Rectal smooth muscle tissue (tissue), 1 donor: Measurements from ENCODE around the gene NCBP3.
"Not testable (repeated sequence)": the region's sequence is repeated elsewhere in the genome, so short reads cannot be mapped to it uniquely, and the experiment has no call there.

Source experiments
- H3K27ac ChIP-seq: one replicate; pipeline ENCODE4 v1.7.0; 2013; ENCODE audit warnings: low read depth, low read length, inconsistent platforms
- H3K27me3 ChIP-seq: one replicate; pipeline ENCODE4 v1.7.0; 2013; ENCODE audit warnings: low read length; ENCODE audit not compliant: control insufficient read depth, insufficient read depth
- H3K36me3 ChIP-seq: one replicate; pipeline ENCODE4 v1.7.0; 2013; ENCODE audit warnings: low read length; ENCODE audit not compliant: control insufficient read depth, insufficient read depth
- H3K4me1 ChIP-seq: one replicate; pipeline ENCODE4 v1.7.0; 2013; ENCODE audit warnings: low read length; ENCODE audit not compliant: control insufficient read depth, insufficient read depth
- H3K4me3 ChIP-seq: one replicate; pipeline ENCODE4 v1.7.0; 2013; ENCODE audit warnings: low read length
- H3K9ac ChIP-seq: one replicate; pipeline ENCODE4 v1.7.0; 2013; ENCODE audit warnings: low read length

Gene NCBP3

DNA sequence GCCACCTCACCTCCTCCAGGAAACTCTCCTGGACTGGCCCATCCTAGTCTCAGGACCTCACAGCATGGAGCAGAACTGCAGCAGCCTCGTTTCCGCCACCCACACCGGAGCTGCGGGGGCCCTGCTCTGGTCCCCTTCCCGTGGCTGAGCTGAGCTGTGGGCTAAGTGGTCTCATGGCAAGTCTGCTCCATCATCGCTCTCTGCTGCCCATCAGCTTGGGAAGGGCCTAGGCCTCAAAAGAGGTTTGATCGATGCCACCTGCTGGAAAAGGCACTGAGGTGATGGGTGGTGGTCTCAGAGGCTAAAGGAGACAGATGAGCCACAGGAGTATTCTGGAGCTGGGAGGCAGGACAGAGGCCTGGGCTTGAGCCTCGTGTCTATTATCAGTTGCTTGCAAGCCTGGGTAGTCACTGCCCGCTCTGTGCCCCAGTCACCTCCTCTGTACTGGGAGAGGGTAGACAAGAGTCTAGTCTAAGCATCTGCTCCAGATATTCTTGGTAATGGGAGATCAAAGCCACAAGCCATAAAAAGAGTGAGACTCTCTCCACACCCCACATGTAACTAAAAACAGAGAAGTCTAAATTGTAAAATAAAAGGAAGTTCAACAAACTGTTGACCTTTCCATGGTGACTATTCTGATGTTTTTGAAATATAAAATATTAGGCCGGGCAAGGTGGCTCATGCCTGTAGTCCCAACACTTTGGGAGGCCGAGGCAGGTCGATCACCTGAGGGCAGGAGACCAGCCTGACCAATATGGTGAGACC, 46.7 kb downstream of the NCBP3 start:
- Histone ChIP-seq H3K27me3 (no peaks in the 10 kb centered on the region), H3K36me3 (no peaks in the 10 kb centered on the region), H3K4me3 (no peak overlapping the region), H3K9ac (no peak overlapping the region), H3K27ac (no peak overlapping the region), H3K4me1 (peaks cover 3% of the 10 kb centered on the region)

DNA sequence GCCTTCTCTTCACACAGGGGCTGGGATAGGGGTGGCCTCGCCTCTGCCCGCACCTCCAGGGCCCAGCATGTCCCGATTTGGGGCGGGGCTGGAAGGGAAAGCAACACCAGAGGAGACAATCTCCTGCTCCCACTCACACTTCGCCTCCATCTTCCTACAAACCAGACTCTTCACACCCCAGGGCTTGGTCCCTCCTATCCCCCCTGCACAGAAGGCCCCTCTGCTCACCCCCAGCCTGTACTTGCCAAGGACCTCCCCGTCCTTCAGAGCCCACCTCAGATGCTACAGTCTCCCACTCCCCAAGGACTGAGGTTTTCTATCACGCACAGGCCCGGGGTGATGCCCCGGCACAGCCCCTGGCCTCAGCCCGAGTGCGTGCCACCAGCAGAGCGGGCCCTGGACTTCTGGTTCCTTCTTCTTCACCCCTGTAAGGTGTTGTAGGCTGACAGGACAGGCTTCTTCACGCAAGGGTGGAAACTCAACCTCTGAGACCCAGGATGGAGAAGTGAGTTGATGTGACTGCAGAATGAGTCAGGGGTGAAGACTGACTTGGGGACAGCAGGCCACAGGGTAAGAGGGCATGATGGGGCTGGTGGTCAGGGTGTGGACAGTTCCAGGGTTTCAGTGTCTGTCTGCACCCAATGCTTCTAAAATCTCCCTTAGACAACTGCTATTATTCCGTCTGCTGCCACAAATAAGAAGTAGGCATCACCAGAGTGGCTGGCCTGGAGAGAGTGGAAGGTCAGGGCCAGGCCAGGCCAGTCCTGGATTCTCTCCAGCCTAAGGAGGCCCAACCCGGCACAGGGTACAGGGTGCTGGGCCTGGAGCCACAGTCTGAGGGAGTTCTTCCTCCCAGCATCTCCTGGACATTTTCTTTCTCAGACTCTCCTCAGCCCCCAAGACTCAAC, 47.5 kb downstream of the NCBP3 start:
- Histone ChIP-seq H3K27ac (no peak overlapping the region), H3K4me1 (peaks cover 3% of the 10 kb centered on the region), H3K36me3 (no peaks in the 10 kb centered on the region), H3K27me3 (no peaks in the 10 kb centered on the region), H3K4me3 (no peak overlapping the region), H3K9ac (no peak overlapping the region)

DNA sequence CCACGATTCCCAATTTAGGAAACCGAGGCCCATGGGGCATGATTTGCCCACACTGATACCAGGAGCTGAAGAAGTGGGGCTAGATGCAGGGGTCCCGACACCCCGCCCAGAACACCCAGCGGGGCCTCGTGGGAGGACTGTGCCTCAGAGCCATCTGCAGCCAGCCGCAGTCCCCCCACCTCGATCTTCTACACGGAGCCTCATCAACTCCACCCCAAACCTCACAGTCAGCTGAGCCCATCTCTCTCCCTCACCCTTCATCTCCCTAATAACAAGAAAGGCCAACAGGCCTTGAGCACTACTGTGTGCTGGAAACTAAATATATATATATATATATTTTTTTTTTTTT, 49.2 kb downstream of the NCBP3 start:
- no peaks in the 10 kb centered on the region for H3K36me3 ChIP-seq
- H3K4me3 ChIP-seq: no peak overlapping the region
- H3K27me3 ChIP-seq: no peaks in the 10 kb centered on the region
- no peak overlapping the region for H3K27ac ChIP-seq
- H3K4me1 ChIP-seq: no peaks in the 10 kb centered on the region
- no peak overlapping the region for H3K9ac ChIP-seq

DNA sequence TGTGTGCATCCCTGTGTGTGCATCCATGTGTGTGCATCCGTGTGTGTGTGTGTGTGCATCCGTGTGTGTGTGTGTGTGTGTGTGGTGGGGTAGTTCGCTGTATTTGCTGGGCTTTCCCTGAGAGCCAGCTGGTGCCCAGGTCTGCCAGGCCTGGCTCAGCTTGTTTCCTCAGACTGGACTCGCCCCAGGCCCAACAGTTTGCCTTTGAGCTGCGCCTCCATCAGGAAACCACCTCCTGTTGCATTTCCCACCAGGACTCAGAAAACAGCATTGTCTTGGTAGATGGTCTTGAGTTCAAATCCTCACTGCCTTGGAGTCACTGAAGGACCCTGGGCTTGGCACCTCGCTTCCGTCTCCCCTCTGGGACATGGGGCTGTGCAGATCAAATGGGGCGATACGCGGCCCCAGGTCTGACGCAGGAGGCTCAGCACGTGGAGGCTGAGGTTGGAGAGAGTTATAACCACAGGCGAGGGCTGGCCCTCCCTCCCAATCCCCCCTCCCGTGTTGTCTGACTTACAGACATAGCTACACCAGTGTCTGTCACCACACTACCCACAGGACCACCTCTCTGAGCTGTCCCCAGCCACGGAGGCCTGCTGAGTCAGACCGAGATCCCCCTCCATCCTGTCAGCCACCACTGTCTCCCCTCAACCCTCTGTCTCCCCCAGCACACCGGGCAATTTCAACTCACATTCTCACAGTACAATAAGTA, 49.8 kb downstream of the NCBP3 start:
- H3K27me3 ChIP-seq: no peaks in the 10 kb centered on the region
- no peaks in the 10 kb centered on the region for H3K4me1 ChIP-seq
- H3K27ac ChIP-seq: no peak overlapping the region
- no peak overlapping the region for H3K4me3 ChIP-seq
- H3K36me3 ChIP-seq: no peaks in the 10 kb centered on the region
- H3K9ac ChIP-seq: no peak overlapping the region

DNA sequence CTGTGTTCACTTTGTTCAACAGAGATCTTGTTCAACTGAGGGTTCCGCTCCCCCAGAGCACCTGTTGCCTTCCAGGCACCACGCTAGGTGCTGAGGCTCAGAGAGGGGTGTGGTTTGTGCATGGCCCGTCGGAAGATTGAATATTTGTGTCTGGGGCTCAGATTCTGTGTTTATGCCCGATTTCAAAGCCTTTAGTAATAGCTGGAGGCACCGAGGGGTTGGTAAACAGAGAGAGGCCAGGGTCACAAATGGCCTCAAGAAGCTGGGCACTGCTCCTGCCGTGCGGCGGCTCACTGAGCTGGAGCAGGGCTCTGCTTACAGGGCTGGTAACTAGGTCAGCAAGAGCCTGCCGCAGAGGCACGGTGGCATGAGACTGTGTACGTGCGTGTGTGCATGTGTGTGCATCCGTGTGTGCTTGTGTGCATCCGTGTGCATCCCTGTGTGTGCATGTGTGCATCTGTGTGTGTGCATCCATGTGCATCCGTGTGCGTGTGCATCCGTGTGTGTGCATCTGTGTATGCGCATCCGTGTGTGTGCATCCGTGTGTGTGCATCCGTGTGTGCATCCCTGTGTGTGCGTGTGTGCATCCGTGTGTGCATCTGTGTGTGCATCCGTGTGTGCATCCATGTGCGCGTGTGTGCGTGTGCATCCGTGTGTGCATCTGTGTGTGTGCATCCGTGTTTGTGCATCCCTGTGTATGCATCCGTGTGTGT, 50.5 kb downstream of the NCBP3 start:
- Histone ChIP-seq H3K36me3 (no peaks in the 10 kb centered on the region), H3K27me3 (no peaks in the 10 kb centered on the region), H3K27ac (no peak overlapping the region), H3K9ac (no peak overlapping the region), H3K4me1 (no peaks in the 10 kb centered on the region), H3K4me3 (no peak overlapping the region)

- H3K27me3 ChIP-seq: no peaks in the 10 kb centered on the region
- no peak overlapping the region for H3K27ac ChIP-seq
- no peaks in the 10 kb centered on the region for H3K4me1 ChIP-seq
- no peak overlapping the region for H3K4me3 ChIP-seq
- H3K9ac ChIP-seq: no peak overlapping the region
- H3K36me3 ChIP-seq: no peaks in the 10 kb centered on the region
These were observed 51.3 kb downstream of the NCBP3 start for GRCh38 chr17:3794557-3795389.

DNA sequence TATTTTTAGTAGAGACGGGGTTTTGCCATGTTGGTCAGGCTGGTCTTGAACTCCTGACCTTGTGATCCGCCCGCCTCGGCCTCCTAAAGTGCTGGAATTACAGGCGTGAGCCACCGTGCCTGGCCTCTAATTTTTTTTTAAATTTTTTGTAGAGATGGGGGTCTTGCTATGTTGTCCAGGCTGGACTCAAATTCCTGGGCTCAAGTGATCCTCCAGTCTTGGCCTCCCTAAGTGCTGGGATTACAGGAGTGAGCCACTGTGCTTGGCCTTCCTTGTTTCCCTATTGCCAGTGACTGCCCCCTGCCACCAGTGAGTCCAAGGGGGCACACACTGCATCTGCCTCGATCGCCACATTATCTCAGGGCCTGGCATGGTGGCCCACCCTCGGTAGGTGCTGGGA, 51.9 kb downstream of the NCBP3 start:
- H3K4me1 ChIP-seq, H3K9ac ChIP-seq, H3K4me3 ChIP-seq, H3K27me3 ChIP-seq, H3K36me3 ChIP-seq, H3K27ac ChIP-seq: not testable (repeated sequence)

DNA sequence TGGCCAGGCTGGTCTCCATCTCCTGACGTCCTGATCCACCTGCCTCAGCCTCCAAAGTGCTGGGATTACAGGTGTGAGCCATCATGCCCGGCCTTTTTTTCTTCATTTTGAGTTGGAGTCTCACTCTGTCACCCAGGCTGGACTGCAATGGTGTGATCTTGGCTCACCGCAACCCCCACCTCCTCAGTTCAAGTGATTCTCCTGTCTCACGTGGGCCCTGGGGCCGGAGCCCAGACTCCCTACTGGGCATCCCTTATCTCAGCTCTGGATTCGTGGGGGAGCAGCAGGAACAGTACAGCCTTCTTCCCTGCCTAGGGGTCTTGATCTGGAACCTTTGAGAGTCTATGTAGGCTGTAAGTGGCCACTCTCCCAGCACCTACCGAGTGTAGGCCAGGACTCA, 52.8 kb downstream of the NCBP3 start:
- not testable (repeated sequence) for H3K4me3 ChIP-seq, H3K27me3 ChIP-seq, H3K27ac ChIP-seq, H3K4me1 ChIP-seq, H3K9ac ChIP-seq, H3K36me3 ChIP-seq

DNA sequence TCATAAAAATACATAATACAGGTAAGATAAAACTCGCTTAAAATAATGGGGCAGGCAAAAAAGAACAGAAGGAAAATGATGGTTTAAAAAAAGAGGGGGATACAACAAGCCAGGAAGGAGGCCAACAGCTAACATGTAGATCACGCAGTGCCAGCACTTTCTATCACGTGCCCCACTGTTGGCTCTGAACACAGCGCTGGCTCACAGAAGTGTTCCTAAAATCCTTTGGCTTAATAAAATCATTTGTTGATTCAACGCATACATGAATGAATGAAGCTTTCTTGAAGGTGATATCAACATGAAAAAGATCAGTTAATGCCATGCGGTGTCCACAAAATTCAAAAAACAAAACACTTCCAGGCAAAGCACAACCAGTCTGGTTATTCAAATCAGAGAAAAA, 53.6 kb downstream of the NCBP3 start:
- H3K27me3 ChIP-seq: no peaks in the 10 kb centered on the region
- no peak overlapping the region for H3K9ac ChIP-seq
- H3K27ac ChIP-seq: no peak overlapping the region
- no peaks in the 10 kb centered on the region for H3K36me3 ChIP-seq
- no peak overlapping the region for H3K4me3 ChIP-seq
- no peaks in the 10 kb centered on the region for H3K4me1 ChIP-seq

DNA sequence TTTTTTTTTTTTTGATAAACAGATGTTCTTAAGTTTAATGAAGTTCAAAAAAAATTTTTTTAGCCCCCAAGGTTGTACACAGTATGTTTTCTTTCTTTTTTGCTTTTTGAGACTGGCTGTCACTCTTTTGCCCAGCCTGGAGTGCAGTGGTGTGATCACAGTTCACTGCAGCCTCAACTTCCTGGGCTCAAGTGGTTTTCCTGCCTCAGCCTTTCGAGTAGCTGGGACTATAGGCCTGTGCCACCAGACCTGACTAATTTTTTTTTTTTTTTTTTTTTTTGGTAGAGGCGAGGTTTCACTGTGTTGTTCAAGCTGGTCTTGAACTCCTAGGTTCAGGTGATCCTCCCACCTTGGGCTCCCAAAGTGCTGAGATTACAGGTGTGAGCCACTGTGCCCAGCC, 57.8 kb downstream of the NCBP3 start:
- Histone ChIP-seq H3K4me1 (no peaks in the 10 kb centered on the region), H3K27ac (no peak overlapping the region), H3K27me3 (no peaks in the 10 kb centered on the region)

GRCh38 chr17:3785323-3785722, 60.7 kb downstream of the NCBP3 start:
- H3K36me3 ChIP-seq, H3K27ac ChIP-seq, H3K27me3 ChIP-seq, H3K9ac ChIP-seq, H3K4me3 ChIP-seq, H3K4me1 ChIP-seq: not testable (repeated sequence)

More for the DNA sequence above, 57.8 kb downstream of the NCBP3 start:
- Histone ChIP-seq H3K9ac (no peak overlapping the region), H3K36me3 (no peaks in the 10 kb centered on the region), H3K4me3 (no peak overlapping the region)
